Activated CD4-positive, alpha-beta T cell treated with anti-CD3 and anti-CD28 coated beads for 24 hours (primary cell): Measurements from ENCODE around the gene SLC6A6.

Source experiments
- DNase-seq, 2 donors: peaks; one replicate each; pipeline ENCODE4 v3.0.0-alpha.2; 2020; ENCODE audit warnings: low read depth in 2 of 2

The SLC6A6 gene

GRCh38 chr3:14372587-14372986 lies 29.8 kb upstream of the SLC6A6 start:
- DNase-seq, result no peak

GRCh38 chr3:14373753-14374376 lies 28.5 kb upstream of the SLC6A6 start:
- no peak for DNase-seq

DNA sequence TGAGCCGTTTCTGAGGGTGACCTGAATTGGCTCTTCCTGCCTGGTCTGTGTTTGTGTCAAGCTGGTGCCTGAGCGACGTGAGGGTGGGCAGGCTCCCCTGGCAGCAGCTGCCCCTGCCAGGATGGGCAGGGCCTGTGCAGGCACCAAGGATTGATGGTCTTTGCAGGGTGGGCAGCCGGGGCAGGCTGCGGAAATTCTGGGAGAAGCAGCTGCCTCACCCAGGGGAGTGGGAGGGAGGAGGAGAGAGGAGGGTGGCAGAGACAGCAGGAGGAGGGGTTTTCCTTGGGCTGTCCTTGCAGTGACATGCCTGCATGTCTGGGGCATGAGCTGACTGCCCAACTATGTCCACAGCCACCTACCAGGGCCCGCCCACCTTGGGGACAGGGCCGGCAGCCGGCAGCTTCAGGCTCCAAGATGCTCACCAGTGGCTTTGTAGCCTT lies 27.9 kb upstream of the SLC6A6 start:
- DNase-seq, result no peak

GRCh38 chr3:14375192-14375591 lies 27.2 kb upstream of the SLC6A6 start:
- DNase-seq, result no peak

- DNase-seq, result no peak
Observed at GRCh38 chr3:14376348-14377043, 25.9 kb upstream of the SLC6A6 start.

- no peak for DNase-seq
Observed at GRCh38 chr3:14377044-14377837, 25.2 kb upstream of the SLC6A6 start.

GRCh38 chr3:14377838-14378169 lies 24.6 kb upstream of the SLC6A6 start:
- no peak for DNase-seq

DNA sequence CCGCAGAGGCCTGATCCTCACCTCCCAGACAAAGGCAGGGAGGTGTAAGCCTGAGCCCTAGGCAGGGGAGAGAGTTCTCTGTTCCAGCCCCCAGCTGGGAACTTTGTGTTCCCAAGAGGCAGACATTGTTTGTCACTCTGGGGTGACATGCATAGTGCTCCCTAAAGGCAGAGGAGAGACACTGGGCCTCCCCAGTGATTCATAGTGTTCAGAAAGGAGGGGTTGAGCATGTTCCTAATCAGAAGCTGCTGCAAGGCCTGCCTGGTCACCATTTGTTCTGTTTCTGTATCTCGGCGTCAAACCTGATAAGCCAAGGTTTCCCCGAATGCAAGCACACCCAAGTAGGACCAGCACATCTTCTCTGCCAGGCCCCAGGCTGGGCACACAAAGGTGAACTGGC lies 24.0 kb upstream of the SLC6A6 start:
- no peak for DNase-seq

DNA sequence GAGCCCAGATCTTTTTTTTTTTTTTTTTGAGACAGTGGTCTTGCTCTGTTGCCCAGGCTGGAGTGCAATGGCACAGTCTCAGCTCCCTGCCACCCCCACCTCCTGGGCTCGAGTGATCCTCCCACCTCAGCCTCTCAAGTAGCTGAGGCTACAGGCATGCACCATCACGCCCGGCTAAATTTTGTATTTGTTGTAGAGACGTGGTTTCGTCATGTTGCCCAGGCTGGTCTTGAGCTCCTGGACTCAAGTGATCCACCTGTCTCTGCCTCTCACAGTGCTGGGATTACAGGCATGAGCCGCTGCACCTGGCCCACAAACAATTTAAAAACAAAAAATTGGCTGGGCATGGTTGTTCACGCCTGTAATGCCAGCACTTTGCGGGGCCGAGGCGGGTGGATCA lies 22.6 kb upstream of the SLC6A6 start:
- no peak for DNase-seq

GRCh38 chr3:14386254-14386653 lies 16.2 kb upstream of the SLC6A6 start:
- DNase-seq, result no peak

DNA sequence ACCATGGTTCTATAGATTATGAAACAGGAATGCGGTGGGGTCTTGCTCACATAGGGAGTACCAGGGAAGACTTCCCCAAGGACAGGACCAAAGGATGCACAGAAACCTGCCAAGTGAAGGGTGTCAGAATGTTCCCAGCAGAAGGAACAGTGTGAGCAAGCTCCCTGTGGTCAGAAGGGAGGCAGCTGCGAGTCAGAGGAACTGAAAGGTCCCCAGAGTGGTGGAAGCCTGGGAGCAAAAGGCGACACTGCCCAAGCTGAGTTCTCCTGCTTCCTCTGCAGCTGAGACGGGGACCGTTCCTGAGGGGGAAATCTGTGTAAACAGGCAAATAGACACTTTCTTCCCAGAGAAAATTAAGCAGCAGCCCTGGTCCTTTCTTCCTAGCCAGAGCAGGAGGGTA lies 14.2 kb upstream of the SLC6A6 start:
- DNase-seq, result no peak

GRCh38 chr3:14389166-14389606 lies 13.2 kb upstream of the SLC6A6 start:
- DNase-seq, result no peak

DNA sequence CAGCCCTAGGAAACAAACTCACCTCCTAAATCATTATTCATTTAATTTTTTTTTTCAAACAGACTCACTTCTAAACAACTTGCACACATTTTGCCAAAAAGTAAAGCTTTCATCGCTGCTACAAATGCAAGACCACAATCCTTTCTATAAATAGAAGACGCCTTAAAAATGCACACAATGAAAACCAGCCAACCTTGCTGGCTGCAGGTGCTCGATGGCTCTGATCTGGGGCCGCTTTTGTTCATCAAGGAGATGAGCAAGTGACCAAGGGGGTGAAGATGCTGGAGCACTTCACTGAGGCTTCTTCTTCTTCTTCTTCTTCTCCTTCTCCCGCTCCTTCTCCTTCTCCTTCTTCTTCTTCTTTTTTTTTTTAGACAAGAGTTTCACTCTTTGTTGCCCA lies 12.7 kb upstream of the SLC6A6 start:
- no peak for DNase-seq

DNA sequence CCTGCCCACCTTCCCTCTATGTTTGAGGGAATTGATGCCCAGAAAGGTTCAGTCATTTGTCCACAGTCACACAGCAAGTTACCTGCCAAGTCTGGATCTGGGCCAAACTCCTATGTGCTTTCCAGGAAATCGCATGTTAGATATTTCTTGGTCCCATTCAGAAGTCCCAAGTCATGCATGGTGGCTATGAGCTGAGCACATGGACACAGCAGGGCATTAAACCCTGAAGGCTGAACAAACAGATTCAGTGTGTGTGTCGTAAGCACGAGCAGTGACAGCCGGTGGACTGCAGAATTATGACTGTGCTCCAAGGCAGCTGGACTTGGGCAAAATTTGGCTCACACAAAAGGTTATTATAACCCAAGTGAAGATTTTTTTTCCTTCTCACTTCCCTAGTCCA lies 11.4 kb upstream of the SLC6A6 start:
- DNase-seq, result no peak

DNA sequence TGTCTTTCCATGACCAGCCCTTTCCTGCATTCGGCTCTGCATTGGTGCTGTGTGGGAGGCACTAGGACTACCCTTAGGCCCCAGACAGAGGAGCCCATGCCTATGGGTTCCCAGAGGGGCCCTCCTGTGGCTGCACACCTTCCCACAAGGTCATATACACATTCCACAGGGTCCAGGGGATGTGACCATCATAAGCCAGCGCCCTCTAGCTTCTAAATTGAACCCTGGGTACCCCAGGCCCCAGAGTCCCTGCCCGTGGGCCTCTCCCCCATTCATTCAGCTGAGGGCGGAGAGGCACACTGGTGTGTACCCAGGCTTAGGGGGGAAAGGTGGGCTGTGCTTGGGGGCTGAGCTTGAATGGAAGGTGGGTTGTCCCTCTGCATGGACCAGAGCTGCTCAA lies 10.2 kb upstream of the SLC6A6 start:
- no peak for DNase-seq

DNA sequence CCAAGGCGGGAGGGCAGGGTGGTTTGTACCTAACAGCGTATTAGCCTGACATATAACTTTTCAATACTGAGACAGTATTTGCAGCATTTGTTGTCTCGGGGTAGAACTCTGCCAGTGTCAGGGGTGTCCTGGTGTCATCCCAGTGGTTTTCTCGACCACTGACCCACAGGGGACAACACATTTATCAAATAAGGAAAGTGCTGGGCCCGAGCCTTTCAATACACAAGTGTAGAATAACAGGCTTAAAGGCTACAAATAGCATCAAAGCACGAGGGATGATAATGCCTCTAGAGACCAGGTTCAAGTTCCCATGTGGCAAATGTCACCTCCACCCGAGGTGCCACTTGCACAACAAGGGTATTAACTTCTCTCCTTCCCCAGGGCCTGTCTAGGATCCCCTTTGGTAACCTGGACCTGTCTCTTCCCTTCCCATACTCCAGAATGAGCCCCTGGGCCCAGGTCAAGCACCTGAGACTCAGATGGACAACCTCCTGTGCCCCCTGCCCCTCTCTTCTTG lies 9.5 kb upstream of the SLC6A6 start:
- no peak for DNase-seq

- no peak for DNase-seq
Observed at GRCh38 chr3:14393440-14394106, 8.8 kb upstream of the SLC6A6 start.

DNA sequence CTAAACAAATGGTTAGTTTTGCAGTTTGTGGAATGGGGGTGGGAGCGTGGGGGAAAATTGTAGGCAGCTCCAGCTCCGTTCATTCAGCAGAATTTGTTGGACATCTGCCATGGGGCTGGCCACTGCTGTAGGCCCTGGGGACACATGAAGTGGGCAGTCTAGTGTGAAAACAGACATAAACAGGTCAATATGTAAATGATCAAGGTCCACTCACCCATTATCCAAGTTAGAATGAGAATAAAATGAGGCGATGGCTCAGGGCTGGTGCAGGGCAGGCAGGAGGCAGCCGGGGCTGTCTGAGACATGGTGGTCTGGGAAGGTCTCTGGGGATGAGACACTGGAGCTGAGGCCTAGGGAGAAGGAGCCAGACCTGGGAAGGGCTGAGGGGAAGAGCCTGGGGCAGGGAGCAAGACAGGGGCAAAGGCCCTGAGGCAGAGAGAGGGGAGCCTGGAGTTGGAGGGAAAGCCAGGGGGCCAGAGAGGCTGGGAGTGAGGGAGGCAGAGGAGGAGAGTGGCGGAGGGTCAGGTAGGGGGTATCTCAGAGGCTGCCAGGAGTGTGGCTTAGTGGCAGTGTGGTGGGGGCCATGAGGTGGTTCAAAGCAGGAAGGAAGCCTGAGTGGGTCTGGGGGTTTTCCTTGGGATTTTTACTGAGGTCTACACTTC lies 6.2 kb upstream of the SLC6A6 start:
- no peak for DNase-seq

- DNase-seq, result no peak
Observed at GRCh38 chr3:14397046-14397445, 5.4 kb upstream of the SLC6A6 start.

DNA sequence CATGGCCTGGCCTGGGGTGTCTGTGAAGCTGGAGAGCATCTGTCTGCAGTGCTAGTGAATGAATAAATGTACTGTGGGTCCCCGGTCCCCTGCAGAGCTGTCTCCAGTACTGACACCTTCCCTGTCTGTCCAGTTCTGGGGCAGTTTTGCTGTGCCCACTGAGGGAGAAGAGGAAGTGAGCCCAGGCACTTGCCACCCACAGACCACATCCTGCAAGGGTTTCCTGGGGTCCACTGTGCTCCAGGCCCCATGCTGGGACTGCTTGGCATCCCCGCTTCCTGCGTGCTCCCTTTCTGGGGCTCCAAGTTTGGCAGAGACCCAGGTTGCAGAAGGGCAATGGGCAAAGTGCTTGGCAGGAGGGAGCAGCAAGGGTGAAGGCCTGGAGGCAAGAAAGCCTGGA lies 4.9 kb upstream of the SLC6A6 start:
- DNase-seq, result no peak

DNA sequence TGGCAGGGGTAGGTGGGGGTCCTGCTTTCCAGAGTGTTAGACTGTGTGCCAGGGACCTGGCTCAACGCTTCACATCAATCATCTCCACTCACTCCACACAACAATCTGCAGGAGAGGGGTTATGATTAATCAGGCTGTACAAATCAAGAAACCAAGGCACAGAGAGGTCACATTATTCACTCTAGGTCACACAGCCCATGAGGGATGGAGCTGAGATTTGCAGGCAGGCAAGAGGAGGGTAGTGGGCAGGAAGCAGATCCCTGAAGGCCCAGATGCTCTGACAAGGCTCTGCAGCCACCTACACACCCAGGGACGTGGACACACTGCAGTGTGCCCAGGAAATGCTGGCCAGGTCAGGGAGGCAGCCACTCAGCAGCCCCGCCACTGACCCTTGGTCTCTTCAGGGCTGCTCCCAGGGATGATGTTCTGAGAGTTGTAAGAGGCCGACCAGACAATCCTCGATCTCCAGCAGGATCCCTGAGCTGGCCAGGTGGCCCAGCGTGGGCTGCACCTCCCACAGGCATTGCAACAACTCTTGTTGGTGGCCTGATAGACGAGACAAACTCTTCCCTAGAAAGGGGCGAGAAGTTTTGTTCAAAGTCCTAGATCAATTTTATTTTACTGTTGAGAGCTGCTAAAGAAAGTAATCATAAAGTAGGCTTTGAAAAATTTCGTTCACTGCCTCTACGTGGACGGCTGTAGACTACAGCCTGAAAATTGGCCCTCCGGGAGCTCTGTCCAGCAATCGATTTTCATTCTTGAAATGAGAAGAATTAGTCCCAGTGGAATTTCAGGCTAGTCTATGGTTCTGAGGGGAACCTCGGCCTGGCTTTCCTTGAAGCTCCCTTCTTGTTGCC lies 4.2 kb upstream of the SLC6A6 start:
- DNase-seq, result no peak
